Dermis blood vessel endothelial cell (primary cell): ENCODE data around the gene TXLNB. TPM values are rescaled to one million over a fixed set of nuclear protein-coding genes. Genes with fewer than 3 reads are reported as not detected.
"Not testable (repeated sequence)": the region's sequence is repeated elsewhere in the genome, so short reads cannot be mapped to it uniquely, and the experiment has no call there.

Experiments used
- DNase-seq: peaks from one replicate; pipeline ENCODE4 v3.0.0; 2010
- total RNA-seq: library from RNA; depleted of rRNA; stranded (reverse); fragments of >200 nt; gene quantifications from 2 replicates; pipeline ENCODE4 v1.2.3, GENCODE V29; 2014

Gene TXLNB
- total RNA-seq, 1 donor from 2014 or later, result 0.68 TPM

- peak; percentile 71 for DNase-seq
Observed at GRCh38 chr6:139308936-139309603, 17.3 kb upstream of the TXLNB start.

GRCh38 chr6:139308286-139308916 is 16.6 kb upstream of the TXLNB start:
- DNase-seq, result peak; percentile 67

GRCh38 chr6:139306291-139306981 is 14.6 kb upstream of the TXLNB start:
- no peak for DNase-seq

DNA sequence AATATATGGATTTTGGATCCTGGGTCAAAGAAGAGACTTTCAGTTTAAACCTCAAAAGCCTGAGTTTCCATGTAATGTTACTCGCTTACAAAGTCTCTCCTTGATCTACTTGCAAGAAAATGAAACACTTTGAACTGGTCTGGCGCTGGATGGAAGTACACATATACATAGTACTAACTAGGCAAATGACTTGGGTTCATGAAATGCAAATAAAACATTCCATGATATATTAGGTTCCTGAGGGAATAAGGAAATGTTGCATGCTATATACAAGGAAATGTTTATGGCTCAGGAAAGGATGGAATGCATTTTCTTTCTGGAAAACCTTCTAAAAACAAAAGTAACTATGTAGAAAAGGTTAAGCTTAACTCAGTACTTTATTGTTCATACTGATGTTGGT is 11.4 kb upstream of the TXLNB start:
- no peak for DNase-seq

GRCh38 chr6:139297921-139298320 is 6.1 kb upstream of the TXLNB start:
- no peak for DNase-seq

GRCh38 chr6:139296927-139297326 is 5.1 kb upstream of the TXLNB start:
- DNase-seq, result peak; percentile 52

- DNase-seq, result peak; percentile 24
Observed at GRCh38 chr6:139295901-139296300, 4.1 kb upstream of the TXLNB start.

DNA sequence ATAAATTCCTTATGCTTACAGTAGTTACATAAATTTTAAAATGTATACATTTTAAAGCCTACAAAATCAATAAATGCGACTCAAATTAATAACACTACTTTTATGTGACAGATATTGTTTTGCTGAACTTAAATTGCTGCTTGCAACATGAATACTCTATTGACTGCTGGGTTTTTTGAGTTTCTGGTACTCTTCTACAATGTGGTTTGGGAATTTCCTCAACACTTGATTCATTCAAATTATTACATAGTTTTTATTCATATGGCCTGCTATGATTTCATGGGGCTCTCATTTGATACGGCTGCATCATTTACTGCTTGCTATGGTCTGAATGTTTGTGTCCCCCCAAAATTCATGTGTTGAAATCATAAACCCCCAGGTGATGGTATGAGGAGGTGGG is 2.3 kb upstream of the TXLNB start:
- no peak for DNase-seq

- not testable (repeated sequence) for DNase-seq
Observed at GRCh38 chr6:139293230-139293629, 1.4 kb upstream of the TXLNB start.

- peak; percentile 92 for DNase-seq
Observed at GRCh38 chr6:139290787-139291311, 949 bp downstream of the TXLNB start.

- DNase-seq, result no peak
Observed at GRCh38 chr6:139289233-139289632, 2.6 kb downstream of the TXLNB start.

DNA sequence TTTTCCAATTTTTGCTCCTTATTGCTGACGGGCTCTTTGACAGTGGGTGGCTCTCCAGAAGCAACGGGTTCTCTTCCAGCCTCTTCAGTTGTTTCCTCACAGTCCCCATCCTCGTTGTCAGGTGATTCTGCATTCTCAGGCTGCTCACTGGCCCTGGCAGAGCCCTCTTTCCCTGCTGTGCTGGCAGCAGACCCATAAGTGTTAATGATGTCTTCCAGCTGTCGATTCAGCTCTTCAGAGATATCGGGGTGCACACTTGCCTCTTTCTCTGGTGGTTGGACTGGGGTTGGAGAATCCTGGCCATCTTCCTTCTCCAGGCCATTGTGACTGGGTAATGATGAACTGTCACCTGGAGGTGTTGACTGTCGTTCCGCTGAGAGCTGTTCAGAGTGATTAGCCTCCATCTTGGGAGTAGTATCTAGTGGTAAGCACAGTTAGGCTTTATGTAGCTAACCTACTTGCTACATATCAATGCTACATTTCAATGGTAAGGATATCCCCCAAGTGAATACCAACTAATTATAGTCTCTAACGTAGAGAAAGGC is 3.2 kb downstream of the TXLNB start:
- DNase-seq, result no peak

DNA sequence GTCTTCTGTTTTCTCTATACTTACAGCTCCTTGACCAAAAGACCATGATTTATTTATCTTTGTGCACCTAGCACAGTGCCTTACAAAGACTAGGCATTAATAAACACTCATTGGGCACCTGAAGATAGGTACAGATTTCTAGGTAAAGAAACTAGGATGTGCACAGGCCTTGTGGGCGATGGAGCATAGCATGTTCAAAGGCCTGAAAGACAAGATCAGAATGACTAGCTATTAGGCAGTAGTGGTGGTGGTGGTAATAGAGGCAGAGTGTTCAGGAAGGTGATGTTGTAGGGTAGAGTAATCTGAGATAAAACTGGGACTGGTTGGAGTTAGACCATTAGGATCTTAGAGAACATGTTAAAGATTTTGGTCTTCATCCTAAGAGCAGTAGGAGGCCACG is 3.9 kb downstream of the TXLNB start:
- DNase-seq, result no peak

GRCh38 chr6:139286438-139286837 is 5.4 kb downstream of the TXLNB start:
- not testable (repeated sequence) for DNase-seq

- no peak for DNase-seq
Observed at GRCh38 chr6:139285590-139285989, 6.2 kb downstream of the TXLNB start.

DNA sequence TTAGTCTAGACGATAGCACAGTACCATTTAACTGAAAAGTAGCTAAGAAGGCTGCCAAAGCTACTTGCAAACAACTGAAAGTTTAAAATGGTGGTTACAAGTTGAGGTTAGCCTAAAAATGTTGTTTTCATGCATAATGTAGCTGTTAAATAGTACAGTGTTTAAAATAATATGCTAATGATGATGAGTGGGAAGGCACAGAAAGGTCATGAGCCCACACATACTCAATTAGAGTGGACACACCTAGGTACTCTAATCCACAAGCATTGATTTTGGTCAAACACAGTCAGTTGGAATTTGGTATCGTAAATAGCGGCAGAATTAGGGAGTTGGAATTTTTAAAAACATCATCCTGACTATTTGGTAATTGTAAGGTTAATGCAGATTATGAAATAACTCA is 7.0 kb downstream of the TXLNB start:
- DNase-seq, result no peak

DNA sequence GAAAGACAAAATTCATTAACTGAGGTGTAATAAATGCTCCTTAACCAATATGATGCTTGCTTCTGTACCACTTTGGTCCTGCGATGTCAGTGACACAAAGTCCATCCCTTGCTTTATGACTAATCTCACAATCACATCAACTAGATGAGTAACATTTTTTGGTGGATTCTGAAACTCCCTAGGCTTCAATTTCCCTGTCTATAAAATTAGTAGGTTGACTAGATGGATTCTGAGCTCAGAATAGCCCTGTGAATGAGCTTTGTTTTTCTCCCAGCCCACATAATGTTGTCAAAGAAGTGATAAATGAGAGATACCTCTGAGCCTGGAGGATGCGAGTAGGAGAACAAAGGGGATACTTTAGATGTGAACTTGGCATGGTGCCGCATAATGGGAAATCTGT is 9.1 kb downstream of the TXLNB start:
- DNase-seq, result no peak

- no peak for DNase-seq
Observed at GRCh38 chr6:139278190-139278589, 13.6 kb downstream of the TXLNB start.

DNA sequence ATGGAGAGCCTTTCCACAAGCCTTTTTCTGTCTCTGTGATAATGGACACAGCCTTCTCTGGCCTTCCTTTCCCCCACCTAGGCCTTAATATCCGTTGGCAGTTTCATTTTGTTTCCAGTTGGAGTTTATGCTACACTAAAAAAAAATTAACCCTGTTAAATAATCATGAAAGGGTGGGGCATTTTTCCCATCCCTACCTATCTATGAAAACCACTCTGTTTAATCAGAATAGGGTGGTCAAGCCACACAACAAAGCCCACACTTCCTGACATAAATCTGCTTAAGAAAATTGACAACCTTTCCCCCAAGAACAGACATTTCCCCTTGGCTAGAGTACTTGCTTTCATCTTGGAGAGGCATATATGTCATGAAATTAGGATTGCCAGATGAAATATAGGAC is 14.2 kb downstream of the TXLNB start:
- DNase-seq, result peak; percentile 20

DNA sequence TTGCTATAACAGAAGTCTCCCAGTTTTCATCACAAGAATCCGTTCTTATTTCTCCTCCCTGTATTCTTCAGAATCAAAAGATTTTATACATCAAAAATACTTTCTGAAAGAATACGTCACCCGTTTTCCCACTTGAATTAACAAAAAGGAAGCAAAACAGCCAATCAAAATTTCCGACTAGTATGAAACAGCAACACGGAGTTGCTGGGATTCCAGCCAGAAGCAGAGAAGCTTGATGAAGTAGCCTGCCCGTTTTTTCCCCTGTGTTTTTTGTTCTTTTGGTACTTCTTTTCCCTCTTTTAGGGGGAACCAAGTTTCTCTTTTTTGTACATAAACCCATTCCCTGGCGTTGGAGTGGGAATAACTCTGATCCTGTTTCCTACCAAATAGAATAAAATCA is 14.6 kb downstream of the TXLNB start:
- DNase-seq, result peak; percentile 82

DNA sequence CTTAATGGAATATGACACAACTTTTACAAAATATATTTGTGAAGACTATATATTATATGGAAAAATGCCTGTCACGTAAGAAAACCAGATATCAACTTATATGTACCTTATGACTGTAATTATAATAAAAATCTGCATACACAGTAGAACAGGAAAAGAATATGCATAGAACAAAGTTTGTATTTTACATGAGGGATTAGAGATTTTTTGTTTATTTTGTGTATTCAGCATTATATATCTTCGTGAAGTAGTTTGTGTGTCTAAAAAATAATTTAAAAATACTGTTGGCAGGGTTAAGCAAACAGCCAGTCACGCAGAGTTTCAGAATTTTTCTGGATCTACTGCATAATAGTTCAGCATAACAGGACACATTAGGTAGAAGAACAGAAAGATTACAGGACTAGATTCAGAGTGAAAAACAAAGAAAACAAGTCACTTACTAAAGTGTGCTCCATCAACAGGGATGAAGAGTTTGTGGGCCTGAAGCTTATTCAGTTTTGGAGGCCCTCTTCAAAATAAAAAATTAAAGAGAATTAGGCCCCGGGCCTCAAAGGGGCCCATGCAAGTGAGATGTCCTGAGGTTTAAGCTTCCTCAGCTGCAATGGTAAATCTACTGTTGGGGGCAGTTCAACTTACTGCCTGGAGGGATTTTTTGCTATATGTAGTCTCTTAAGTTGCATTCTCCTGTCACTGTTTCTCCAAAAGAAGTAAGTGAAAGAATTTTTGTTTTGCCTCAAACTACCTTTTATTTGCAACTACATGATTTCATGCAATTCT is 16.3 kb downstream of the TXLNB start:
- no peak for DNase-seq

DNA sequence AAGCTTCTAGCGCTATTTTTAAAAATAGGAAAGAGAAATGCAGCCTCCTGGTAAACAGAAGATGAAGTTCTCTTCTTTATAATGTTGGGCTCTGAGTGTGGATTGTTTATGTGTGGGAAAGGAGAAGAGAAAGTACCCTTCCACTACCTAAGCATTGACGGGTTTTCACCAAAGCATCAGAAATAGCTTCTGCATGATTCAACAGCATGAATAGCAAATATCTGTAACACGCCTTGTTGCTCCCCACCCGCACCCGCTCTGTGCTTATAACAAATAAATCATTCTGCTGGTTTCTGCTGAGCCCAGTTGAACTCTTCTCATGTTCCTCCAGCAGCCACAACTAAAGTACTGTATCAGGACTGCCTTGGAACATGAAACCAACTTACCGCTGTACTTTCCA is 20.7 kb downstream of the TXLNB start:
- no peak for DNase-seq

- DNase-seq, result no peak
Observed at GRCh38 chr6:139270249-139270648, 21.5 kb downstream of the TXLNB start.
